NOMO-1 treated with DMSO at 0.1 percent for 48 hours (cell line): ENCODE measurements around the gene CCDC39.
A peak's percentile ranks its signal among the peaks of the same experiment; 100 is the strongest.

ENCODE experiments used
- DNase-seq: peaks from one replicate; lab custom pipeline; 2025; ENCODE audit not compliant: unreplicated experiment; lab: John Stamatoyannopoulos, UW

CCDC39 gene

DNA sequence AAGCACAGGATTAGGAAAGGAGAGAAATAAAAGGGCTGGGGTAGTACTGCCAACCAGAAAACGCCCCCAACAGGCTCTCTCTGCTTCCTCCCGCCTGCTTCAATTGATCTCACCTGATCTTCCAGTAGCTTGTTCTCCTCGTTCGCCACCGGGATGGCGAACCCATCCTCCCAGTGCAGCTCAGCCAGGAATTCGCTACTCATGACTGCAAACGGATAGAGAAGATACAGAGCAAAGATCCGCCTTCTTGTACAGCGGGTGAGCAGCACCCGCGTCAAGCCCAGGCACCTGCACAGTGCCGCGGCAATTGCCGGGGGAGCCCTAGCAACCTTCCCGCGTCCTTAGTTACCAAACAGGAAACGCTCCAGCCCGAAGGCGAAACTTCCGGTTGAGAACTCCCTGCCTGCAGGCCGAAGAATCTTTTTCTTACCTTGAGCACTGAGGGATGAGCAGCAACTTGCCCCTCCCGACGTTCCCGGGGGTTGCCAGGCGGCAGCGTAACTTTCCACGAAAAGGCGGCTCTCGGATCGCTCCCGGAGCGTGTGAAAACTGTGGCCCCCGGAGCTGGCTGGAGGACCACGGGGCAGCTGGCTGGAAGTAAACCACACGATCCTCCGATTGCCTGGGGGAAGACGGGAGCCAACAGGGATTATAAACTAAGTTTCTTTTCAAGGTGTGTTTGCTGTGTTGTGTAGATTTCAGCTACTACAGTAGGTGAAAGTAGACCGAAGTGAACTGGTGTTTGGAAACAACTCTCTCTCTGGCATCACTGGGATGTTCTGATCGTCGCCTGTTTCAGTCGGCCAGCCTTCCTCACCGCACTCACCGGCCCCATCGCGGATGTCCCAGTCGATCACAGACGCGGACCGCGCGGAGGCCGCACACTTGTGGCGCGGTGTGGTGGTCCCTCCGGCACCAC is at the start of gene CCDC39:
CCDC39 (minus strand) TSS at position 312 of the 919 bp plus-strand sequence; CDS start at position 203, 109 bp downstream.
- DNase-seq = peak; percentile 25

DNA sequence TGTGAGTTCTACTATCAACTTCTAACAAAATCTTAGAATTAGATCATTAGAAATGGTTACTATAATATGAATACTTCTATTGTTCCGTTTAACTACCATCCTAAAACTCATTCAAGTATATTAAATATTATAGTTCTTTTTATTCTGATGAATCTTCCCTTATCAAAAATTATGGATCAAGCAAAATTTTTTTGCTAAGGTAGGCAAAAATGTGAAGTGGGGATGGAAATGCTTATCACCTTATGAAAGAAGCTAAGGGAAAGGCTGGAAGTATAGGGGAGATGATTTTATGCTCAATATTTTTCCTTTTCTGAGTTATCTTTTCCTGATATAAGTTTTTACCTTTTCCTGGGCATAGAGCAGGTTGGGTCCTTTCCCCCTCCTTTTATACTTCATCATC is 40.7 kb upstream of the CCDC39 start:
- no peak for DNase-seq

DNA sequence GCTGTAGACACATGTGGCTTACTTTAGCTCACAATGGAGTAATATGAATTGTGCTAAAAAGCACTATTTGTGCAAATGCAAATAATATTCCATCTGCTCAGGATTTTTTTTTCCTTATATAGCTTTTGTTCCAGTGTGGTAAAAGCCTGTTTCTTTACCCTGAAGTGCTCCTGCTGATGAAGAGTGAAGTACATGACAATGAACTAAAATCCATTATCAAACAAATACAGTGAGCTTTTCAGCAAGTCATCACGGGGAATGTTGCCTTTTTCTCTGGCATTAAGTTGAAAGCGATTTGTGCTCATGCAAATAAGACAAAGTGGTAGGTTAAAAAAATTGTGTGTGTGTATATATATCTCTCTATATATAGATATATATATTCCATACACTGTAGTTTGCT is 28.6 kb upstream of the CCDC39 start:
- DNase-seq = no peak

DNA sequence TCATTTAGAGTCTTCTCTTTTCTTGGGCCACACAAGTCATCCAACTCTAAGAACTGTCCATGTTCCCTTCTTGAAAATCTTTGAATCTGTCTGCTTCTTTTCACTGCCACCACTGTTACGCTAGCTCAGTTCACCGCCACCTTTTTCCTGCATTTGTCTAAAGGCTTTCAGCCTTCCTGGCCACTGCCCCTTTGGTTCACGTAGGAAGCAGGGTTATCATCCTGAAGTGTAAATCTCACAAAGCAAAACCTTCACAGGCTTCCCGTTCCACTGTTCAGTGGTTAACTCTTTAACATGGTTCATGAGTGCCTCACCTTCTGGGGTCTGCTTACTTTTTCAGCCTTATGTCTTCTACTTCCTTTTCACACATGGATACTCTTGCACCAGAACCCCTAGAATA is 26.3 kb upstream of the CCDC39 start:
- DNase-seq = no peak

DNA sequence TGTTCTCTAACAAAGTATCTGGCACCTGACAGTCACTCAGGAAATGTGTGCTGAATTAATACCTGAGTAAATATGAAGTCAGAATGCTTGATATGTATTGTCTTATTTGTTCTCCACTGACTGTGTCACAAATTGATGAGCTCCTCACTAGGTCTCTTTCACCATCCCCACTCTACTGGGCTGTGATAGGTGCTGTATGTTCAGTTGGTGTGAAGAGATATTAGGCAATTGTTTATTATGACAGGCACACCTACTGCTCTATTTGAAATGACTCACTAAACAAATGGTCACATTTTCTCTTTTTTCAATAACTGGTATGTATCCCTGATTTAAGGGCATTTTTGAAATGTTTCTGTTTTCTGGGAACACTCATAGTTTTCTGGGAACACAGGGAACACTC is 25.2 kb upstream of the CCDC39 start:
- DNase-seq = no peak

DNA sequence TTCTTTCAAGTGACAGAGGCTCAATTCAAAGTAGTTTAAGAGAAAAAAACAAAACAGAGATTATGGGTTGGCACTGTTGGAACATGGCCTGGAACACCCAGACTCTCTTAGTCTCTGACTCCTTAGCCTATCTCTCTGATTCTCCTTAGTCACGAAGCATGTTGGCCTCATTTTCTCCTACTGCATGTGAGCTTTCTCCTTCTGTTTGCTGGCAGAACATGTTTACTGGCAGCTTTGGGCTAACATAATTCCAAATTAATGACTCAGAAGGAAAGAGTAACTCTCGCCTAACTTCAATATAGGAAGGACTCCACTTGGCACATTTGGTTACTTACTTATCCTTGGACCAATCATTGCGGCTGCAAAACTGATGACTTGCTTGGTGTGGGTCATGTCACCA is 21.7 kb upstream of the CCDC39 start:
- no peak for DNase-seq

DNA sequence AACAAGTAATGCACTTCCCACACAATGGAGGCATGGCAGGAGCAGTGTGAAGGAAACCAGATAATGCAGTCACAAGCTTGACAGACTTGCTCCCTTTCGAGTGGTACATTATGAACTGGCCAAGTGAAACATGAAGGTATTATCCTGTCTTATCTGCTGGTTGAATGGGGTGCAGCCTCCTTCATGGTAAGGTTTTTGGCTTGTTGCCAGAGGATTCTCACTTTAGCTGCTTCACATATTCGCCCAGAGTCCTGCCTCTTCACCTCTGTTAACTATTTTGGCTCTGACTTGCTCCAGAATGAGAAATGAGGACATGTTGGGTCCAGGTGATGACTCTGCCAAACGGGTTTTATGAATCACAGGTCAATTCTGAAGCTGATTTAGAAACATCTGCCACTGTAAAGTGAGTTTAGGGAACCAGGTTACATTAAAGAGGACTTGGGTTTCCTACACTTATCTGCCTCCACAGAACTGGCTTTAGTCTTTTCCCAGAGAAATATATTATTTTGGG is 19.5 kb upstream of the CCDC39 start:
- no peak for DNase-seq

DNA sequence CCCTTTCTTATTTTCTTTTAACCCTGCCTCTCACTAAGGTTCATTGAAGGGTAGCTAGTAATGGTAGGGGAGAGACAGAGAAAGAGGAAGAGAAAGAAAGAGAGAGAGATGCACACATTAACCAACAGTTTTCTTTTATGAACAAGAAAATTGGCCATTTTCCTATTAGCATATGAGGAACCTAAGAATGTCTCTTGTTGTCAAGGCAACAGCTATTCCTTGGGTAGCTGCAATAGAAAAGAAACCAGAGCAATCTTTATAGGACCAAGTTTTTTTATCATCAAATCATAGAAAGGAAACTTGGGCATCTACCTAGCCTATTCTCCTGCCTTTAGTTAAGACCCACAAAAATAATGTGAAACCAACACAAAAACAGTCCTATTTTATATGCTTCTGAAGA is 15.0 kb upstream of the CCDC39 start:
- DNase-seq = peak; percentile 30

DNA sequence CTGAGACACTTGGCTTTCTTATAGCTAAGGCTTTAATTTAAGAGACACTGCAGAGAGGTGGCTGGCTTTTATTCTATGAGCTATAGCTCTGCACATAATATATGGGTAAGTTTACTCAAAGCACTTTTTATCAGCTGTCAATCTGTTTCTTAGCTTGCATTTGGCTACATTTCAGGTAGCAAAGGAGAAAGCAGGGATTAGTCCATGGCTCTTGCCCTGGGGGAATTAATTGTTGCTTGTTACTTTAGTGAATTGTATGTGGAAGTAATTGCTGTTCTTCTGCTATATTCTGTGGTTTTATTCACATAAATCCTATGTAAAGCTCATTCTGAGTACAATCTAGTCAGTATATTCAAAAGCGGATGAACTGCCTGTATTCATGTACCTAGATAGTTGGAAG is 14.4 kb upstream of the CCDC39 start:
- no peak for DNase-seq

DNA sequence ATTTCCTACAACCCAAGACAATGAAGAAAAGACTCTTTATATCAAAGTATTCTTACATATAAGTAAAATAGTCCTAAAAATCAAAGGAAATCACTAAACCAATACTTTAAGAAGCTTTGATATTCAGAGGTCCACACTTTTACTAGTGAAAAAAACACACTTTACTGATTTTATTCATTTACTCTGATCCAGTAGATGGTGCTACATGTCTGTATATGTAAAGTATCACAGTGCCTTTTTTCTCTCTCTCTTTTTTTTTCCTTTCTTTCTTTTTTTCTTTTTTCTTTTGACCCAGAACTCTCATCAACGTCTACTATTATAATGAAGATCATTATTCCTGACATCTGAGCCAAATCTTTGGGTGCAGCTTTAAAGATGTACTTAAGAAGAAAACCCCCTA is 10.8 kb upstream of the CCDC39 start:
- no peak for DNase-seq

DNA sequence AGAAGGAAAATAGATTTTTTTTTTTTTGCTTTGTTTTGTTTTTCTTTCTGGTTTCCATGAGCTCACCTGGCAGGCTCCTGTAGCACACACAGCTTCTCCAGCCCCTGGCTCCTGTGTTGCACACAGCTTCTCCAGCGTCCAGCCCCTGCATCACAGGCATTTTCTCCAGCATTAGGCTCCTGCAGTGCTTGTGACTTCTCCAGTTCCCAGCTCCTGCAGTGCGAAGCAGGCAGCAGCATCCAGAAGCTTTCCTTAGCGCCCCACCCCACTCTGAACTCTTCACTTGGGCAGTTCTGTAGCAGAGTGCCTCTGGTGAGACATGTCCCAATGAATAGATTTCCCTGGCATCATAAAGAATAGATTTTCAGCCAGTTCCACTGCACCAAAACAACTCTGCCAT is 5.5 kb upstream of the CCDC39 start:
- DNase-seq = no peak

DNA sequence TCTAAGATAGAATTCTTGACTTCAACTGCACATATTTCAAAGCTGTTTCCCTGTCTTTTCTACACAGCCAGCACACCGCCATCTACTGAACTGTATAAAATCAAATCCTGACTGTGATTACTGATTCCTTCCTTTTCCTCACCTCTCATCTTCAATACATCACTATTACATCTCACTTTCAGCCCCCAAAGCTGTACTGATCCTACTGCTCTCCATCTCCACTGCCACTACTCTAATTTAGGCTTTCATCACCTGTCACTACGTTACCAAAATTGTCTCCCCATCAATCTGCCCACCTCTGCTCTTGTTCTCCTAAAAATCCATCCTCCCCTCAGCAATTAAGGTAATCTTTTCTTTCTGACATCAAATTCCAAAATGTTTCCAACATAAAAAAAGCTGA is 4.5 kb upstream of the CCDC39 start:
- DNase-seq = no peak

DNA sequence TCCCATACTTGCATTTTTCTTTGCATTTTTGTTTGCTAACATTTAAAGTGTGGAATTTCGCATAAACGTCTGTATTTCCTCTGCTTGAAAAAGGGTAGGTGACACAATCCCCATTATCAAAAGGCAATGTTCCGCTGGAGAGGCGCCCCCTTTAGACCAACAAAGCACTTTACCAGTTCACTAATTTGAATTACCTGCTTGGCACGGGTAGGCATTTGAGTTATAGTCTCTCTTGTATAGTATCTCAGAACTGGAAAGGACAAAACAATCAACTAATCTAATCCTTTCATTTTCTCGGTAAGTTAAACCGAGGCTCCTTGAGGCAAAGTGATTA is 775 bp upstream of the CCDC39 start:
- DNase-seq = peak; percentile 22

DNA sequence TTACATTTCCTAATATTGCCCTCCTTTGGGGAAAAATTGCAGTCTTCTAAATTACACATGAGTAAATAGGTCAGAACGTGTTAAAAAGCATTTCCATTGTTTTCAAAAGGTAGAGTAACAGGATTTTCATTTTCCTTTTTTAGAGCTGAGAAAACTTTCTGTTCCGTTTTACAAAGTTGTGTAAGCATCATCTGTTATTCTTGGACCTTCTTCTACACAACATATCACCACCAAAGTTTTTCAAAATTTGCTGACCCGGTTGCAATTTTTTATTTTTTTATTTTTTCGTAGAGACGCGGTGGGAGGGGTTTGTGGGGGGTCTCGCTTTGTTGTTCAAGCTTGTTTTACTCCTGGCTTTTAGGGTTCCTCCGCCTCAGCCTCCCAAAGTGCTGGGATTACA is 1.1 kb downstream of the CCDC39 start:
- DNase-seq = peak; percentile 26

DNA sequence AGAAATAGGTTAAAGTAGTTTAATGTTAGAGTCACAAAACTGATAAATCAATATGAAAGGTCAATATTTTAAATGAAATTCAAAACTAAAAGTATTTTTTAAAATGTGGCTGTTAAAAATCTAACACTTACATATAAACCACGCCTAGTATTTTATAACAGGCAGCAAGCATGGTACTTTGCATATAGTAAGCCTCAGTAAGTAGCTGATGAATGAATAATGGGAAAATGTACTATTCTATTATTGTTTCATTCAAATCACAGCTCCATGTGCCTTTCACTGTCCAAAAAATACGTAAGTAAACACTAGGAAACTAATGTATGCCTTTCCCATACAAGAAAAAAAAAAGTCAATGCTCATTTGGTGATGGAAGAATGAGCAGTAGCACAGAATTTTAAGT is 17.8 kb downstream of the CCDC39 start:
- DNase-seq = no peak

DNA sequence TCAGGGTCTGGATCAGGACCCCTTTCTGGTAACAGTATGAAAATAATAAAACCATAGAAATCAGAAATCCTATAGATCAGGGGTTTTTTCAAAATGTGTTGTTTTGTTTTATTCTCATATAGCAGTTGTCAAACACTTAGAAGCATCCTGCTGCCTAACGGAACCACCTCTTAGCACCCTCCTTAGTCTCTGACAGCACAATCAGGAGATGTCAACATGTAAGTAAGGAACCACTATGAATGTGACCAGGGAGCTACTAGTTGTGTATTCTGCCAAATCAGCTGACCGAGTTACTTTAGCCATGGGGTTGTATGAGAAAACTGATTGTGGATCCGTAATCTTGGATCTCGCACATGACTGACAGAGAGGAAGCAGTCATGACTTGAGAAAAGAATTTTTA is 22.2 kb downstream of the CCDC39 start:
- DNase-seq = no peak

DNA sequence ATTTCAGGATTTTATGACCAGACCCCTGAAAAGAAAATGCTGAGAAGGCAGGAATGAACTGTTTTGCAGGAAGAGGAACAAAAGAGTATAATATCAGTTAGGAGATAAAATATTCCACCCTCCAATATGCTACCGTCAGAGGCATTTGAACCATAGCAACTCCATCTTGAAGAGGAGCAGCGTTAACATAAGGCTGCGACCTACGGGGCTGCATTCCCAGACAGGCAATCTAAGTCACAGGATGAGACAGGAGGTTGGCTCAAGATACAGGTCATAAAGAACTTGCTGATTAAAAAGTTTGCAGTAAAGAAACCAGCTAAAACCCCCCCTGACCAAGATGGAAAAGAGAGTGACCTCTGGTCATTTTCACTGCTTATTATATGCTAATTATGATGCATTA is 22.9 kb downstream of the CCDC39 start:
- DNase-seq = no peak

DNA sequence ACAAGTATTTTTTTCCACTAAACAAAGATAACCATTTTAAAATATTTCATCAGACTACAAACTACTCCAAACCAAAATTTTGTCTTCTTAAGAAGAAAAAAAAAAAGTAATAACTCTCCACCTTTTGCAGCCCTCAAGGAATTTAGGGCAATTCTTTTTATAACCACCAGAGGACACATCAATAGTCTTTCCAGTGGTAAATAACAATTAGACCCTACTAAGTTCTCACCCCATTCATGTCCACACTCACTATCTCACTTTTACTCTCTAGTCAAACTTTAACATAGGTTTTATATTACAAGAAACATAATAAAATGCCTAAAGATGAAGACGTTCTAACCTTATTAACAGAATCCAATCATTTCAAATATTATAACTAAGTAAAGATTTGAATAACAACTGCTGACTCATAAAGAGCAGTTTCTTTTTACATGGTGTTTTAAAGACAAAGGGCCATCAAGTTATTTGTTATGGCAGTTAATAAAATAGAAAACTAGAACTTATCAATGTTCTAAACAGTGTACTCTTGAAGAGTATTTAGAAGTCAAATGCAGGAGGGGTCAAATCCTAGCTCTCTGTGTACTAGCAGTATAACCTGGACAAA is 33.0 kb downstream of the CCDC39 start:
- no peak for DNase-seq

DNA sequence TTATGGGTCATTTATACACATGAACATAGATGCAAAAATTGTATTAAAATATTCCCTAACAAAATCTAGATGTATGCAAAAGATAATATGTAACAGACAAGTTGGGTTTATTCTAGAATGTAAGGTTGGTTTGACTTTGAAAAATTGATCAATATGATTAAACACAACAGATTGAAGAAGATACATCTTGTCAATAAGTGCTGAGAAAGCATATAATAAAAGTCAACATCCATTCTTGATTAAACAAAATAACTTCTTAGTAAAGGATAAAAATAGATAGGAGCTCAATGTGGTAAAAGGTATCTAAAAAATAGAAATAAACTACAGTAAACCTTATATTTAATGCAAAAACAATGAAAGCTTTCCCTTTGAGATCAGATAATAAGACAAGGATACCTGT is 38.3 kb downstream of the CCDC39 start:
- DNase-seq = no peak

DNA sequence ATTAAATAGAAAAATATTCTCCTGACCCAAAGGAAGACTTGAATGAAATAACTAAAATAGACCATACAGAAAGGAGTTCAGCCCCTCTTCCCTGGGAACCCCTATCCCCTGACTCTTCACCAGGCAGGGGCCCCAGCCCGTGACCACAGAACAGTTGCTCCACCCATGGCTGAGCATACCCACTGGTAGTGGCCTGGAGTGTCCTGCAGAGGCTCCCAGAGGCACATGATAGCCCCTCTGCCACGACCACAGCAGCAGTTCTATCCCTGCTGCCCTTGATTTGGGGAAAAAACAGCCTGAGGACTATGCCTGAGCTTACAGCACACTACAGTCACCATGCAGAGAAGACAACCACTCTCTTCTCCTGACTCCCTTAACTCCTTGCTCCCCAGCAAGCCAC is 45.6 kb downstream of the CCDC39 start:
- DNase-seq = no peak

DNA sequence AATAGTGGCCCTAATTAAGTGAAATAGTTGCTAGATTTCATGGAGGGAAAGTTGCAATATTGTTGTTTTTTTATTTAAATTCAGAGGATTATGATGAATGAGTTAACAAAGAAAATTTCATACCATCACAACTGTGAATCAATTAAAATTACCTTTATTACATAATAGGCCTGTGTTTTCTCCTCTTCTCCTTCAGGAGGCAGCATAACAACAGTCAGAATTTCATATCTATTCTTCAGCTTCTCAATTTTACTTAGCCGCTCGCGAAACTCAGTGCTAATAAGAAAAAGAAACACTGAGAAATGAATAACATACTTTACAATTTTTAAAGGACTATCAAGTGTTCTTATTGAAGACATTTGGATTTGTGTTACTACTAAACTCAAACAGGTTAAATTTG is 48.0 kb downstream of the CCDC39 start:
- DNase-seq = no peak

DNA sequence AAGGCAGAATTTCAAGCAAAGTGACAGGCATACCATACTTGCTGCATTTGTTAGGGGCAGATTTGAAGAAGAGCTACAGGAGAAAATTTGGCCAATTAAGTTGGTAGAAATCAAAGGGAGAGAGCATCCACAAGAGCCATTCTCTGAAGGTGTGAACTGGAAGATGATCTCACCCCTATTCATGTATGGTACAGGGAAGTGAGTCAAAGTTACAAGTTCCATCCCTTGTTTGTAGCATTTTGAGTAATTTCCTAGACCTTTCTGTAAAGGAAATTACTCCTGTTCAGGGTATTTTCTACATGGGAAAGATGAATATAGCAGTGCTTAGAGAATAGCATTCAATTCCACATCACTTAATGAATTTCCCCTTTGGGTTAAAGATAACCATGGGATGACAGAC is 48.9 kb downstream of the CCDC39 start:
- no peak for DNase-seq

DNA sequence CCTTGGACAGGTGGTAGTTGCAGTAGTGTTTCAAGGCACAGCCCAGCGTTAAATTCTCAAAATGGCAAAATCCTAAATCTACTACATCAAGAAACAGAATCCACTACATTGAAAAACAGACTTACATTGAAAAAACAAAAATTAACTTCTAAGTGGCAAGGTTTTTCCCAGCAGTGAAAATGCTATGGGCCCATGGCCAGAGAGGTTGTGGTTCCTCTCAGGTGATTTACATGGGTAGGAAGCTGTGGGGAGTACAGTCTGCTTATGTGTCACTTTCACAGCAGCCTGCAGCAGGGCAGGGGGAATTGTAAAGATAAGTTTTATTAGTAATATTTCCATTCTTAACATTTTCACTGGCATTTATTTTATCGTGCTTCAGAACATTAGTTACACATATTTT is 52.4 kb downstream of the CCDC39 start:
- DNase-seq = no peak
